ENCODE measurements around the gene DNAAF3.

DNA sequence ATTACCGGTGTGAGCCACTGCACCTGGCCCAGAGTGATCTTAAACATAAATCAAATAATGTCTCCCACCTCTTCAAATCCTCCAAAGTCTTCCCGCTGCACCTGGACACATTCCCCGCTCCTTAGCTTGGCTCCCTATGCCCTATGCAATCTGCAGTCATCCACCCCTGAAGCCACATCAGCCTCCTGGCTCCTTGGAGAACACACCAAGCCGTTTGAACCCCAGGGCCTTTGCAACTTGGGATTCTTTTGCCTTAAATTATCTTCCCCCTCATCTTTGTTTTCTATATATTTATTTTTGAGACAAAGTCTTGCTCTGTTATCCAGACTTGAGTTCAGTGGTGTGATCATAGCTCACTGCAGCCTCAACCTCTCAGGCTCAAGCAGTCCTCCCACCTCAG, 2.7 kb upstream of the DNAAF3 start:
- TF ChIP-seq, protein P1, sequence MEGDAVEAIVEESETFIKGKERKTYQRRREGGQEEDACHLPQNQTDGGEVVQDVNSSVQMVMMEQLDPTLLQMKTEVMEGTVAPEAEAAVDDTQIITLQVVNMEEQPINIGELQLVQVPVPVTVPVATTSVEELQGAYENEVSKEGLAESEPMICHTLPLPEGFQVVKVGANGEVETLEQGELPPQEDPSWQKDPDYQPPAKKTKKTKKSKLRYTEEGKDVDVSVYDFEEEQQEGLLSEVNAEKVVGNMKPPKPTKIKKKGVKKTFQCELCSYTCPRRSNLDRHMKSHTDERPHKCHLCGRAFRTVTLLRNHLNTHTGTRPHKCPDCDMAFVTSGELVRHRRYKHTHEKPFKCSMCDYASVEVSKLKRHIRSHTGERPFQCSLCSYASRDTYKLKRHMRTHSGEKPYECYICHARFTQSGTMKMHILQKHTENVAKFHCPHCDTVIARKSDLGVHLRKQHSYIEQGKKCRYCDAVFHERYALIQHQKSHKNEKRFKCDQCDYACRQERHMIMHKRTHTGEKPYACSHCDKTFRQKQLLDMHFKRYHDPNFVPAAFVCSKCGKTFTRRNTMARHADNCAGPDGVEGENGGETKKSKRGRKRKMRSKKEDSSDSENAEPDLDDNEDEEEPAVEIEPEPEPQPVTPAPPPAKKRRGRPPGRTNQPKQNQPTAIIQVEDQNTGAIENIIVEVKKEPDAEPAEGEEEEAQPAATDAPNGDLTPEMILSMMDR (IDR thresholded peaks at IDR 0.05 in 2 of 3, conservative IDR thresholded peaks at IDR 0.05 in 1 of 3; ENCODE audit: borderline replicate concordance in 1 of 3, insufficient read depth in 1 of 3, low read depth in 2 of 3, low read length in 2 of 3) = no peak
- TF ChIP-seq EZH2 (IDR thresholded peaks at IDR 0.05) = no peak

Data from HCT116 (cell line).